Stimulated activated CD8-positive, alpha-beta memory T cell treated with anti-CD3 and anti-CD28 coated beads, Interleukin-12 subunit alpha, Interleukin-12 subunit beta, amount 100 ng/mL, for 24 hours (primary cell): ENCODE data around the gene WIF1.

ENCODE experiments used
- DNase-seq: peaks from one replicate; pipeline ENCODE4 v3.0.0-alpha.2; 2020; ENCODE audit errors: extremely low read depth

Gene WIF1, protein sequence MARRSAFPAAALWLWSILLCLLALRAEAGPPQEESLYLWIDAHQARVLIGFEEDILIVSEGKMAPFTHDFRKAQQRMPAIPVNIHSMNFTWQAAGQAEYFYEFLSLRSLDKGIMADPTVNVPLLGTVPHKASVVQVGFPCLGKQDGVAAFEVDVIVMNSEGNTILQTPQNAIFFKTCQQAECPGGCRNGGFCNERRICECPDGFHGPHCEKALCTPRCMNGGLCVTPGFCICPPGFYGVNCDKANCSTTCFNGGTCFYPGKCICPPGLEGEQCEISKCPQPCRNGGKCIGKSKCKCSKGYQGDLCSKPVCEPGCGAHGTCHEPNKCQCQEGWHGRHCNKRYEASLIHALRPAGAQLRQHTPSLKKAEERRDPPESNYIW

GRCh38 chr12:65121049-65121955 lies at the start of gene WIF1:
WIF1 (minus strand) TSS chr12:65121305; CDS start chr12:65121191, 114 bp downstream.
- no peak for DNase-seq

DNA sequence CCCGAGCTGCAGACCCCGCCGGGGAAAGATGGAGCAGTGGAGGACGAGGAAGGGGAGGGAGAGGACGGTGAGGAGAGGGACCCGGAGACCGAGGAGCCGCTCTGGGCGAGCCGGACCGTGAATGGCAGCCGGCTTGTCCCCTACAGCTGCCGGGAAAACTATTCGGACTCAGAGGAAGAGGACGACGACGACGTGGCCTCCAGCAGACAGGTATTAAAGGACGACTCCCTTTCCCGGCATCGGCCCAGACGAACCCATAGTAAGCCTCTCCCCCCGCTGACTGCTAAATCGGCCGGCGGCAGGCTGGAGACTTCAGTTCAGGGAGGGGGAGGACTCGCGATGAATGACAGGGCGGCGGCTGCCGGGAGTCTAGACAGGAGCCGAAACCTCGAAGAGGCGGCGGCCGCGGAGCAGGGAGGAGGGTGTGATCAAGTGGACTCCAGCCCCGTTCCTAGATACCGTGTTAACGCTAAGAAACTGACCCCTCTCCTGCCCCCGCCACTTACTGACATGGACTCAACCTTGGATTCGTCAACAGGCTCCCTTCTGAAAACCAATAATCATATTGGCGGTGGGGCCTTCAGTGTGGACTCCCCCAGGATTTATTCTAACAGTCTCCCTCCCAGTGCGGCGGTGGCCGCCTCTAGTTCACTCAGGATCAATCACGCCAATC lies 49.2 kb upstream of the WIF1 start:
- no peak for DNase-seq

- peak; percentile 78 for DNase-seq
Measured at GRCh38 chr12:65169320-65170208, 48.5 kb upstream of the WIF1 start, which contains the start of gene LEMD3. LEMD3 (plus strand) TSS chr12:65169583; CDS start chr12:65169597, 14 bp downstream.

GRCh38 chr12:65168681-65169319 lies 47.7 kb upstream of the WIF1 start:
- no peak for DNase-seq

DNA sequence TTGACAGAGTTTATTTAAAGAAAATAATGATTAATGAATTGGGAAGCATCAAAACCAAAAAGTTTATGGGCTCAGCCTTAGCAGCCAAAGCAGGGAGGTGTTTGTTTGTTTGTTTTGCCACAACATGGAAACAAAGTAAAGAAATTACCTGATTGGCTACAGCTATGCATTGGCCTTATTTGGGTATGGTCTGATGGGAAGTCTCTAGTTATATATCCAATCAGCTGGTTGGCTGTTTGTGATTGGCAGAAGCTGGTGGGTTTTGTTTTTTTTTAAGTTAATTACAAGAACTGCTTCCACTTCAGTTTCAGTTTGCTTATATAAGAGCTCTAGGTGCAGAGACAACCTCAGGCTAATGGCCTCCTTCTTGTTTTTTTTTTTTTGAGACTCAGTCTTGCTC lies 43.7 kb upstream of the WIF1 start:
- no peak for DNase-seq

- DNase-seq: no peak
Measured at GRCh38 chr12:65164244-65164643, 43.1 kb upstream of the WIF1 start.

GRCh38 chr12:65162609-65163008 lies 41.5 kb upstream of the WIF1 start:
- no peak for DNase-seq

DNA sequence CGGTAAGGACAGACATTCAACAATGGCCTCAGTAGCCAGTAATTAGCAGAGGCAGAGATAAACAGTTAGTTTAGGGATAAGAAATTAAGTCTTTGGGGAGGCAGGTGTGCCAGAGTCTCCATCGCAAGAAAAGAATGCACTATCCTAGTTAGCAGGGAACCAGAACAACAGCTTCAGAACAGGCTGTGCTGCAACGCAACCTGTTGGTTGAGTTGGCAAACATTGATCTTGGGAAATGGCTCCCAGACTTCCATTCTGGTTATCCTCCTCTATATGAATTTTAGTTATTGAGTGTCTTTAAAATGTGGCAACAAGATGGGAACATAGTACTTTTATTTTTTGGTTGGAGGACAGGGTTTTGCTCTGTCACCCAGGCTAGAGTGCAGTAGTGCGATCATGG lies 36.0 kb upstream of the WIF1 start:
- DNase-seq: no peak

- no peak for DNase-seq
Measured at GRCh38 chr12:65156366-65156841, 35.3 kb upstream of the WIF1 start.

DNA sequence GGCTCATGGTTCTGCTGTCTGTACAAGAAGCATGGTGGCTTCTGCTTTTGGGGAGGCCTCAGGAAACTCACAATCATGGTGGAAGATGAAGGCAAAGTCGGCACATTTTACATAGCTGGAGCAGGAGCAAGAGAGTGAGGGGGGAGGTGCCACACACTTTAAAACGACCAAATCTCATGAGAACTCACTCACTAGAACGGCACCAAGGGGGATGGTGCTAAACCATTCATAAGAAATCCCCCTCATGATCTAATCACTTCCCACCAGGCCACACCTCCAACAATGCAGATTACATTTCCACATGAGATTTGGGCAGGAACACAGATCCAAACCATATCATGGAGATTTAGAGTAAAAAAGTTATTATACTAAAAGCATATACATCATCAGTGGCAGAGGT lies 34.7 kb upstream of the WIF1 start:
- DNase-seq: no peak

- no peak for DNase-seq
Measured at GRCh38 chr12:65152596-65152995, 31.5 kb upstream of the WIF1 start.

- DNase-seq: no peak
Measured at GRCh38 chr12:65152012-65152411, 30.9 kb upstream of the WIF1 start.

DNA sequence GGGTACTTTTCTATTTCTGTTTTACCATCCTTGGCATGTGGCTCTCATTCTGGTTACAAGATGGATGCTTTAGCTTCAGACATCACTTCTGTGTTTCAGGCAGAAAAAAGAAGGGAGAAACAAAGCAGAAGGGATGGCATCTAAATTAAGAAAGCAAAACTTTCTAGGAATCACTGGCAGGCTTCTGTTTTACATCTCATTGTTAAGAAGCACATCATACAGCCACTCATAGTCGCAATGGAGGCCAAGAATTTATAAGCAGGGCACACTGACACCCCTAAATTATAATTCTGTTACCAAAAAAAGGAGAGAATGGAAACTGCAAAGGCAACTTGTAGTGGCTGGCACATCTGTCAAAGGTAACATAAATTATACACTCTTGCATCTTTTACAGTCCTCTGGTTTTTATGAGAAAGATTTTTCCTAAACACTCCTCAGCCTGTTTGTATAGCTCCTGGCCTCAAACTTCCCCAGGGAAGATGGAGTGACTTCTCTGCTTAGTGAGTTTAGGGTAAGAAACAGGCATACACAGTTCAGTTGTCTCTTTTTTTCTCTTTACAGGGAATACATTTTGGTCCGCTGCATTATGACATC lies 26.3 kb upstream of the WIF1 start:
- DNase-seq: no peak

DNA sequence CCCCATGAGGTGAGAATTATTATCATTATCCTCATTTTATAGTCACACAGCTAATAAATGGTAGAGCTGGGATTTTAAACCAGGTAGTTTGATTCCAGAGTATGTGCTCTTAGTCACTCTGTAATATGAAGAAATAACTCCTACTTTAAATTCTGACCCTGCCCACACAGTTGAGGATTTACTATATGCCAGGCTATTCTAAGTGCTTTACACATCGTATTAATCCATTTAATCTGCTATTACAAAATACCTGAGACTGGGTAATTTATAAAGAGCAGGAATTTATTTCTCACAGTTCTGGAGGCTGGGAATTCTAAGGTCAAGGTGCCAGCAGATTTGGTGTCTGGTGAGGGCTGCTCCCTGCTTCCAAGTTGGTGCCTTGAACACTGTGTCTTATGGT lies 19.6 kb upstream of the WIF1 start:
- DNase-seq: no peak

- DNase-seq: no peak
Measured at GRCh38 chr12:65139389-65139788, 18.3 kb upstream of the WIF1 start.

DNA sequence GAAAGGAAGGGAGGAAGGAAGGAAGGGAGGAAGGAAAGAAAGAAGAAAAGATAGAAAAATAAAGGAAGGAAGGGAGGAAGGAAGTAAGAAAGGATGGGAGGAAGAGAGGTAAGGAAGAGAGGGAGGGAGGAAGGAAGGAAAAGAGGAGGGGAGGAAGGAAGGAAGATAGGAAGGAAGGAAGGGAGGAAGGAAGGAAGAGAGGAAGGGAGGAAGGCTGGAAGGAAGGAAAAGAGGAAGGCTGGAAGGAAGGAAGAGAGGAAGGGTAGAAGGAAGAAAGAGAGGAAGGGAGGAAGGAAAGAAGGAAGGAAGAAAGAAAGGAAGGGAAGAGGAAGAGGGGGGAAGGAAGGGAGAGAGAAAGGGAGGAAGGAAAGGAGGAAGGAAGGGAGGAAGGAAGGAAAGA lies 12.8 kb upstream of the WIF1 start:
- no peak for DNase-seq

GRCh38 chr12:65126482-65126881 lies 5.4 kb upstream of the WIF1 start:
- no peak for DNase-seq

DNA sequence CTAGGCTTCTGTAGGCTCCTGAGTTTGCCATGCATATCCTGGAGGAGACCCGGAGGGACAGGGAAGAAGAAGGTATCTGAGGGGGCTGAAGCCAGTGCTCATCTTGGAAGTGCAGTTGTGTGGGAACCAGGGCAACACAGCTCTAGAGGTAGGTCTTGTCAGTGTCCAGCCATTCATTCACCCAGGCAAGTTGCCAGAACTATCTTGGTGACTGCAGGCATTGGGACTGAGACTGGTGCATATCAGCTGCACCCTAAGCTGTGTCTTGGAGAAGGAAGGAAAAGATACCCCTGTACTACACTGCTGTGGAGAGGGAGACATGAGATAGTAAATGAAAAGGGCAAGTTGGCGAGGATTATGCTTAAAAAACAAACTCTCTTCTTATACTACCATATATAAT lies 4.9 kb upstream of the WIF1 start:
- DNase-seq: no peak

DNA sequence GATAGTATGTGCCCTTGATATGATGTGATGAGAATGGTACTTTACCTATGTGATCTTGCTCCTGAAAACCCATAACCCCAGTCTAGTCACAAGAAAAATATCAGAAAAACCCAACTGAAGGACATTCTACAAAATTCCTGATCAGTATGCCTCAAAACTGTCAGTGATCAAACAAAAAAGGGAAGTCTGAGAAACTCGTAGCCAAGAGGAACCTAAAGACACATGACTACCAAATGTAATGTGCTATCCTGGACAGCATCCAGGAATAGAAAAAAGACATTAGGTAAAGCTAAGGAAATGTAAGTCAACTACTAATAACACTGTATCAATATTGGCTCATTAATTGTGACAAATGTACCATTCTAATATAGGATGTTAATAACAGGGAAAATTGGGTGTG lies 4.1 kb upstream of the WIF1 start:
- no peak for DNase-seq

DNA sequence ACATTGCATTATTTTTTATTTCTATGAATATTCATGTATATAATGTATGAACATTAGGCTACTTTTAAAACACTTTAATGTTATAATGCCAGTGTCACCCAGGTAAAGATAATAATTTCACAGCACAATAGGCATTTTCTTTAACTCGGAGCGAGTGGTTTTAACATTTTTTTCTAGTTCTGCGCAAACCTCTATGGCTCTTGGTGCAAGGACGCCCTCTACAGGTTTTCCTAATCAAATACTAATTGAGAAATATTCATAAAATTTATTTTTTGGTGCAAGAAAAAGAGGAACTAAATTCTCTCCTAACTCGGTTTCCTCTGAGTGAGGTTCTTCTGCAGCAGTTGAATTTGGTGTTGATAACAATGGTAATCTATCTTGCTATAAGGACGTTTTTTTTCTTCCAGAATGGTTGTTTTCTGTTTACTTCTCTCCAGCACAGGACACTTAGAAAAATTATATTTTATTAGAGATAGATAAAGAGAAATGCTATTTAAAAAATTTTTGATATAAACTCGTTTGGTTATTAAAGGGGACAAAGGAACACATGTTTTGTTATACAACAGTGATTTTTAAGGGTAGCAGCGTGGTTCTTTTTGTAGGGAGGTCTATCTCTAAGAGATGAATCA lies 2.4 kb upstream of the WIF1 start:
- no peak for DNase-seq
